Endodermal cell (in vitro differentiated cells): Measurements from ENCODE around the gene AMN1. TPM values are rescaled to one million over a fixed set of nuclear protein-coding genes. Genes with fewer than 3 reads are reported as not detected.
"Not testable (repeated sequence)": the region's sequence is repeated elsewhere in the genome, so short reads cannot be mapped to it uniquely, and the experiment has no call there.

Experiments used
- DNase-seq: peaks from one replicate; pipeline ENCODE4 v3.0.0-alpha.2; 2017
- H3K27ac ChIP-seq: 2 replicates; pipeline ENCODE4 v1.5.1; 2013; ENCODE audit warnings: mild to moderate bottlenecking, low read depth, low read length, moderate library complexity
- H3K27me3 ChIP-seq: 2 replicates; pipeline ENCODE4 v1.6.1; 2013; ENCODE audit warnings: mild to moderate bottlenecking, low read length, moderate library complexity; ENCODE audit not compliant: insufficient read depth, control insufficient read depth, poor library complexity, severe bottlenecking
- H3K36me3 ChIP-seq: 2 replicates; pipeline ENCODE4 v1.7.0; 2013; ENCODE audit warnings: mild to moderate bottlenecking, low read length, moderate library complexity; ENCODE audit not compliant: control insufficient read depth, insufficient read depth
- H3K4me1 ChIP-seq: one replicate; pipeline ENCODE4 v1.7.0; 2013; ENCODE audit warnings: low read length; ENCODE audit not compliant: control insufficient read depth, insufficient read depth
- H3K4me3 ChIP-seq: 2 replicates; pipeline ENCODE4 v1.5.1; 2013; ENCODE audit warnings: mild to moderate bottlenecking, low read length, moderate library complexity
- H3K9ac ChIP-seq: 2 replicates; pipeline ENCODE4 v1.6.1; 2013; ENCODE audit warnings: mild to moderate bottlenecking, low read length, moderate library complexity; ENCODE audit not compliant: poor library complexity, severe bottlenecking; ENCODE audit errors: extremely low read depth
- H3K9me3 ChIP-seq: 2 replicates; pipeline ENCODE4 v1.6.1; 2013; ENCODE audit warnings: mild to moderate bottlenecking, low read length, moderate library complexity; ENCODE audit not compliant: control insufficient read depth
- H3K27ac Mint-ChIP-seq: 2 replicates; pipeline ENCODE4 v1.8.0; 2020; ENCODE audit warnings: mixed read lengths
- H3K27me3 Mint-ChIP-seq: 2 replicates; pipeline ENCODE4 v1.8.0; 2021; ENCODE audit warnings: mild to moderate bottlenecking, mixed read lengths; ENCODE audit not compliant: insufficient read depth
- H3K36me3 Mint-ChIP-seq: 2 replicates; pipeline ENCODE4 v1.8.0; 2020; ENCODE audit warnings: low read depth, mixed read lengths
- H3K4me1 Mint-ChIP-seq: 2 replicates; pipeline ENCODE4 v1.8.0; 2020; ENCODE audit warnings: mixed read lengths
- H3K4me3 Mint-ChIP-seq: 2 replicates; pipeline ENCODE4 v1.8.0; 2020; ENCODE audit warnings: mild to moderate bottlenecking, moderate library complexity, mixed read lengths
- H3K9me3 Mint-ChIP-seq: 2 replicates; pipeline ENCODE4 v1.8.0; 2020; ENCODE audit warnings: mild to moderate bottlenecking, mixed read lengths
- WGBS, 2 experiments: methylation state at CpG; one replicate each; pipeline versions ENCODE4 v1.1.5 to v1.1.7; 2013; ENCODE audit warnings: missing lambda C conversion rate in 2 of 2, mixed read lengths in 1 of 2; ENCODE audit not compliant: insufficient coverage in 1 of 2, insufficient read length in 1 of 2; 5-methylcytosine and 5-hydroxymethylcytosine counted together
- total RNA-seq, 2 donors: library from RNA; stranded (reverse); fragmentation: NEBNext Ultra II Directional in 1 of 2; extraction: Animal tissue kit (Norgen Biotek cat#: 25700) in 1 of 2; gene quantifications; 2 replicates in 1 of 2; 3 replicates in 1 of 2; pipeline ENCODE4 v1.2.1, GENCODE V29; 2021
- TF ChIP-seq, protein P1 (sequence below): fragments of 200-600 bp; sonication (generic); conservative IDR thresholded peaks from 2 replicates; pipeline ENCODE4 v1.5.0; 2021; ENCODE audit warnings: antibody characterized with exemption, mild to moderate bottlenecking

Gene AMN1
- total RNA-seq, 2 donors from 2014 or later: 12.5 to 15.2 TPM

DNA sequence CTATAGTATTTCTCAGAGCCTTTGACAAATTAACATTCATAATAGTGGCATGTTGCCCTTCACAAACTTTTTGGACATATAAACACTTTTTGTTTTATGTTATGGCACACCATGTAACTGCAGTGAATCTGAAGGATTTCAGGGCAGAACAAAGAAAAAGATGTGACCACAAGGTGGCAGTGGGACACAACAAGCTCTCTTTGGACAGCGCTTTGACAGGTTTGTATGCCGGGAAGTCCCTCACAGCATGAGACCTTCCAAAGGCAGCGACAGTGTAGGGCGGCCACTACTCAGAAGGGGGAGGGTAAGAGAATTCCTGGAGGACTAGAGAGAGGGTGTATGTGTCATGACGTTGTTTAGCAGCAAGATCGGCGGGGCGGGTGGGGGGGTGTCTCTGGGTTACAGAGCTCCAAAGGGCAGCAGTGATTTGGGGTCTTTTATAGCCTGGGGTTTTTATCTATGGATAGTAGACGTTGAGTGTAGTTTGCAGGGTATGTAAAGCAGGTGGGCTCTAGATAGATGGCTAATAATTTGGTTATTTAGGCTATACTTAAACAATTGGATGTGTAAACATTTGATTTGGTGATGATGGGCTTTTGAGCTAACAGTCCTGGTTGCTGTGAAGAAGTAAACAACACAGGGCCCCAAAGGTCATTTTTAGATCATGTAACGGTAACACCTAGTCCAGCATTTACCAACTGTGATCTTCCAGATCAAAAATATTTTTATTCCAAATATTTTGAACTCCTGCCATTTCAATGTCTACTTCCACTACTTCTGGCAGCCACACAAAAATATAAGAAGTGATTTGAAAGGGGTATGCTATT, 46.5 kb downstream of the AMN1 start:
- H3K27ac Mint-ChIP-seq: no peak overlapping the region
- H3K4me3 ChIP-seq: peak overlapping the region; percentile 29
- peaks cover 24% of the 10 kb centered on the region for H3K9me3 ChIP-seq
- TF ChIP-seq, protein P1, sequence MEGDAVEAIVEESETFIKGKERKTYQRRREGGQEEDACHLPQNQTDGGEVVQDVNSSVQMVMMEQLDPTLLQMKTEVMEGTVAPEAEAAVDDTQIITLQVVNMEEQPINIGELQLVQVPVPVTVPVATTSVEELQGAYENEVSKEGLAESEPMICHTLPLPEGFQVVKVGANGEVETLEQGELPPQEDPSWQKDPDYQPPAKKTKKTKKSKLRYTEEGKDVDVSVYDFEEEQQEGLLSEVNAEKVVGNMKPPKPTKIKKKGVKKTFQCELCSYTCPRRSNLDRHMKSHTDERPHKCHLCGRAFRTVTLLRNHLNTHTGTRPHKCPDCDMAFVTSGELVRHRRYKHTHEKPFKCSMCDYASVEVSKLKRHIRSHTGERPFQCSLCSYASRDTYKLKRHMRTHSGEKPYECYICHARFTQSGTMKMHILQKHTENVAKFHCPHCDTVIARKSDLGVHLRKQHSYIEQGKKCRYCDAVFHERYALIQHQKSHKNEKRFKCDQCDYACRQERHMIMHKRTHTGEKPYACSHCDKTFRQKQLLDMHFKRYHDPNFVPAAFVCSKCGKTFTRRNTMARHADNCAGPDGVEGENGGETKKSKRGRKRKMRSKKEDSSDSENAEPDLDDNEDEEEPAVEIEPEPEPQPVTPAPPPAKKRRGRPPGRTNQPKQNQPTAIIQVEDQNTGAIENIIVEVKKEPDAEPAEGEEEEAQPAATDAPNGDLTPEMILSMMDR: peak; percentile 99
- H3K27me3 Mint-ChIP-seq: no peaks in the 10 kb centered on the region
- peaks cover 37% of the 10 kb centered on the region for H3K9me3 Mint-ChIP-seq
- H3K4me1 ChIP-seq: no peaks in the 10 kb centered on the region
- H3K4me1 Mint-ChIP-seq: peaks cover 9% of the 10 kb centered on the region
- no peak overlapping the region for H3K9ac ChIP-seq
- no peaks in the 10 kb centered on the region for H3K27me3 ChIP-seq
- no peak overlapping the region for H3K27ac ChIP-seq
- peaks cover 4% of the 10 kb centered on the region for H3K36me3 ChIP-seq
- no peak overlapping the region for H3K4me3 Mint-ChIP-seq
- peak; percentile 95 for DNase-seq
- 28 to 80% methylated on average over 1 to 10 of the region's 10 CpGs for WGBS, 2 experiments
- peaks cover 47% of the 10 kb centered on the region for H3K36me3 Mint-ChIP-seq

DNA sequence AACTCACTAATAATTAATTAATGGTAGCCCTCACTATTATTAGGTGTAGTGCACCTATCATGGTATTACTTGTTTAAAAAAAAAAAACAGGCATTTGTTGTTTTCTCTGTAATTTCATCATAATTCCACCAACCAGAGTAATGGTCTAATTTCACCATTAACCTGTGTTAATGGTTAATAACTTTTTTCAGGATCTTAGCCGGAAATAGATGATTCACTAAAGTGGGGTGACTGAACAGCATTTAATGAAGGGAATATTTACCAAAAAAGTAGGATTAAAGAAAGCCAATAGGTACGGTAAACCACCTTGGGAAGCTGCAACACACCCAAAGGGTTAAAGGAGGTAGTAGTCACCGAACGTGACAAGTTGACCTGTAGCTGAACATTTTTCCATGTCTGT, 56.3 kb downstream of the AMN1 start:
- Mint-ChIP-seq H3K9me3 (peaks cover 51% of the 10 kb centered on the region), H3K27ac (no peak overlapping the region), H3K36me3 (peaks cover 37% of the 10 kb centered on the region), H3K27me3 (no peaks in the 10 kb centered on the region), H3K4me1 (peaks cover 5% of the 10 kb centered on the region), H3K4me3 (no peak overlapping the region)
- H3K4me3 ChIP-seq: no peak overlapping the region
- no peaks in the 10 kb centered on the region for H3K4me1 ChIP-seq
- 90 to 93% methylated on average over 2 to 4 of the region's 4 CpGs for WGBS, 2 experiments
- H3K27me3 ChIP-seq: no peaks in the 10 kb centered on the region
- H3K9me3 ChIP-seq: peaks cover 38% of the 10 kb centered on the region
- H3K27ac ChIP-seq: no peak overlapping the region
- H3K9ac ChIP-seq: no peak overlapping the region
- no peaks in the 10 kb centered on the region for H3K36me3 ChIP-seq
- TF ChIP-seq, protein P1: no peak
- DNase-seq: no peak

DNA sequence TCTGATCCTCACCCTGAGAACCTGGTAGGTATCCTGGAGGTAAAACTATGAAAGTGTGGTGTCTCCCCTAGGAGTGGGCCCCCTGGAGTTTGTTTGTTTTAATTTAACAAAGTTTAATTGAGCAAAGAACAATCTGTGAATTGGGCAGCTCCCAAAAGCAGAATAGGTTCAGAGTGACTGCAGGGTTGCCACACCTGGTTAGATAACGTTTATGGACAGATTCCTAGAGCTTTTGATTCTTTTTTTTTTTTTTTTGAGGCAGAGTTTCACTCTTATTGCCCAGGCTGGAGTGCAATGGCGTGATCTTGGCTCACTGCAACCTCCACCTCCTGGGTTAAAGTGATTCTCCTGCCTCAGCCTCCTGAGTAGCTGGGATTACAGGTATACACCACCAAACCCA, 59.2 kb downstream of the AMN1 start:
- H3K4me3 ChIP-seq, H3K4me3 Mint-ChIP-seq, H3K27me3 ChIP-seq, DNase-seq, H3K9ac ChIP-seq, H3K36me3 ChIP-seq, H3K27ac Mint-ChIP-seq, H3K27ac ChIP-seq, H3K4me1 ChIP-seq, H3K27me3 Mint-ChIP-seq, H3K4me1 Mint-ChIP-seq: not testable (repeated sequence)
- WGBS, 2 experiments: 90 to 93% methylated on average over 2 of the region's 2 CpGs
- H3K36me3 Mint-ChIP-seq: peaks cover 46% of the 10 kb centered on the region
- peaks cover 55% of the 10 kb centered on the region for H3K9me3 ChIP-seq
- H3K9me3 Mint-ChIP-seq: peaks cover 60% of the 10 kb centered on the region
